ENCODE results near the gene PTCD1.
A peak's percentile ranks its signal among the peaks of the same experiment; 100 is the strongest.

The PTCD1 gene

GRCh38 chr7:99379043-99379577 is 59.5 kb downstream of the PTCD1 start:
- no peak for TF ChIP-seq ZFX (IDR thresholded peaks at IDR 0.05)
- H3K27ac ChIP-seq: no peak overlapping the region

GRCh38 chr7:99375070-99375807 is 63.4 kb downstream of the PTCD1 start:
- peak overlapping the region; percentile 79 for H3K27ac ChIP-seq

GRCh38 chr7:99374111-99375064 is 64.2 kb downstream of the PTCD1 start, which contains the start of gene ARPC1B:
ARPC1B (plus strand) TSS chr7:99374730; CDS start chr7:99385715, 10,985 bp downstream.
- no peak for TF ChIP-seq CTCF (conservative IDR thresholded peaks at IDR 0.05)
- TF ChIP-seq ZFX (IDR thresholded peaks at IDR 0.05): peak; percentile 39; the same call in 1 of the 2 replicates
- H3K27ac ChIP-seq: peak within 1 kb of the TSS; percentile 79

More at GRCh38 chr7:99375070-99375807, 63.4 kb downstream of the PTCD1 start:
- no peak for TF ChIP-seq CTCF (conservative IDR thresholded peaks at IDR 0.05)
- TF ChIP-seq ZFX (IDR thresholded peaks at IDR 0.05): 0 out of 2 replicates have a peak, but pooled peaks have one; percentile 13

GRCh38 chr7:99373091-99374066 is 65.2 kb downstream of the PTCD1 start:
- TF ChIP-seq ZFX (IDR thresholded peaks at IDR 0.05) (no peak), CTCF (conservative IDR thresholded peaks at IDR 0.05) (no peak)
- no peak overlapping the region for H3K27ac ChIP-seq

- TF ChIP-seq CTCF (conservative IDR thresholded peaks at IDR 0.05): no peak
- no peak for TF ChIP-seq ZFX (IDR thresholded peaks at IDR 0.05)
- no peak overlapping the region for H3K27ac ChIP-seq
These were observed 66.1 kb downstream of the PTCD1 start for GRCh38 chr7:99372275-99373090.

GRCh38 chr7:99371376-99371920 is 67.2 kb downstream of the PTCD1 start:
- no peak overlapping the region for H3K27ac ChIP-seq
- TF ChIP-seq CTCF (conservative IDR thresholded peaks at IDR 0.05): no peak

Data from C4-2B (cell line).